Keratinocyte (primary cell): ENCODE measurements around the gene MYCBPAP. TPM values are rescaled to one million over a fixed set of nuclear protein-coding genes. Genes with fewer than 3 reads are reported as not detected.

ENCODE experiments used
- DNase-seq: peaks from one replicate; pipeline ENCODE4 v3.0.0-alpha.2; 2011; ENCODE audit warnings: low read depth, missing footprints, low spot score
- FAIRE-seq: peaks from 2 replicates; lab custom pipeline; 2011; peaks lifted over from hg19 to GRCh38; lab: Jason Lieb, UNC
- H2AFZ ChIP-seq: 2 replicates; pipeline ENCODE4 v1.6.0; 2012; ENCODE audit warnings: low read length, control low read depth, inconsistent platforms; ENCODE audit not compliant: control insufficient read depth
- H3K27ac ChIP-seq: 2 replicates; pipeline ENCODE4 v1.5.1; 2011; ENCODE audit warnings: low read length; ENCODE audit not compliant: control insufficient read depth, insufficient read depth
- H3K27me3 ChIP-seq: 3 replicates; pipeline ENCODE4 v1.6.0; 2011; ENCODE audit warnings: low read length; ENCODE audit not compliant: control insufficient read depth, insufficient read depth; ENCODE audit errors: extremely low read depth
- H3K36me3 ChIP-seq, 2 experiments: 2 replicates in 1 of 2; 3 replicates in 1 of 2; pipeline ENCODE4 v1.5.1; 2011; ENCODE audit warnings: low read length in 2 of 2, mild to moderate bottlenecking in 1 of 2; ENCODE audit not compliant: control insufficient read depth in 2 of 2, insufficient read depth in 2 of 2; ENCODE audit errors: extremely low read depth in 1 of 2
- H3K4me1 ChIP-seq: 3 replicates; pipeline ENCODE4 v1.5.1; 2011; ENCODE audit warnings: low read length; ENCODE audit not compliant: control insufficient read depth, insufficient read depth; ENCODE audit errors: extremely low read depth
- H3K4me2 ChIP-seq: 3 replicates; pipeline ENCODE4 v1.6.0; 2011; ENCODE audit warnings: low read depth, low read length; ENCODE audit not compliant: control insufficient read depth, insufficient read depth; ENCODE audit errors: extremely low read depth
- H3K4me3 ChIP-seq, 3 experiments: fragments of 200-600 bp in 1 of 3; sonication (generic) in 1 of 3; 2 replicates in 2 of 3; 3 replicates in 1 of 3; pipeline ENCODE4 v1.5.1; 2011 to 2016; ENCODE audit warnings: low read length in 3 of 3, mild to moderate bottlenecking in 3 of 3, control low read depth in 2 of 3, inconsistent platforms in 1 of 3, low read depth in 1 of 3, mixed read lengths in 1 of 3, mixed run types in 1 of 3, moderate library complexity in 1 of 3; ENCODE audit not compliant: control insufficient read depth in 2 of 3, insufficient read depth in 2 of 3; ENCODE audit errors: extremely low read depth in 1 of 3
- H3K79me2 ChIP-seq: 2 replicates; pipeline ENCODE4 v1.6.0; 2012; ENCODE audit warnings: low read length; ENCODE audit not compliant: control insufficient read depth, insufficient read depth
- H3K9ac ChIP-seq: 3 replicates; pipeline ENCODE4 v1.6.0; 2011; ENCODE audit warnings: low read length; ENCODE audit not compliant: control insufficient read depth, insufficient read depth; ENCODE audit errors: extremely low read depth
- H3K9me1 ChIP-seq: 3 replicates; pipeline ENCODE4 v1.6.0; 2011; ENCODE audit warnings: low read length; ENCODE audit not compliant: control insufficient read depth, insufficient read depth; ENCODE audit errors: extremely low read depth
- H3K9me3 ChIP-seq: 2 replicates; pipeline ENCODE4 v1.5.1; 2012; ENCODE audit warnings: low read depth, low read length; ENCODE audit not compliant: control insufficient read depth
- H4K20me1 ChIP-seq: 3 replicates; pipeline ENCODE4 v1.6.0; 2011; ENCODE audit warnings: low read length; ENCODE audit not compliant: control insufficient read depth, insufficient read depth; ENCODE audit errors: extremely low read depth
- EZH2 ChIP-seq: IDR thresholded peaks from one replicate; pipeline ENCODE4 v1.6.1; 2012; ENCODE audit warnings: inconsistent platforms, mild to moderate bottlenecking, low read length, moderate library complexity
- dilution Hi-C: fragments of 300-500 bp; cut with MboI; formaldehyde crosslinking; loops from one replicate; pipeline ENCODE4 v1.7.0; 2020; ENCODE audit warnings: low sequenced_read_pairs; ENCODE audit not compliant: extremely low pct_ligation_motif_present
- polyA plus RNA-seq, 5 experiments: library from polyadenylated mRNA; depleted of rRNA in 3 of 5; stranded (reverse) in 3 of 5; stranded (forward) in 1 of 5; unstranded in 1 of 5; fragments of >200 nt; gene quantifications; 1 replicate in 1 of 5; 2 replicates in 3 of 5; 3 replicates in 1 of 5; pipeline versions ENCODE4 v1.2.1 to v1.2.3, GENCODE V29; 2011 to 2012; ENCODE audit warnings: missing spikeins in 2 of 5, low read depth in 1 of 5, low replicate concordance in 1 of 5
- TF ChIP-seq, protein P1 (sequence below), 3 experiments: IDR thresholded peaks in 1 of 3; conservative IDR thresholded peaks in 1 of 3; optimal IDR thresholded peaks in 1 of 3; 2 replicates in 2 of 3; 3 replicates in 1 of 3; pipeline versions ENCODE3 to v1.5.1; 2011; ENCODE audit warnings: low read length in 3 of 3, mild to moderate bottlenecking in 3 of 3, moderate library complexity in 2 of 3, control low read depth in 1 of 3, inconsistent platforms in 1 of 3; ENCODE audit not compliant: insufficient read depth in 2 of 3; ENCODE audit errors: extremely low read depth in 1 of 3

Gene MYCBPAP
- polyA plus RNA-seq, 1 donor (not counting 4 experiments of a cell fraction or from before 2014, with no cell fraction given), result 9.5 TPM

- dilution Hi-C loops, result no loop called here
- DNase-seq (no peak), FAIRE-seq (no peak)
- no peaks in the 10 kb centered on the region for H3K9me1 ChIP-seq
- H3K36me3 ChIP-seq, result no peaks in the 10 kb centered on the region
- H4K20me1 ChIP-seq, result no peaks in the 10 kb centered on the region
- H2AFZ ChIP-seq, result no peak overlapping the region
- peaks cover 23% of the 10 kb centered on the region for H3K4me1 ChIP-seq
- no peak overlapping the region for H3K4me2 ChIP-seq
- no peak overlapping the region for H3K27ac ChIP-seq
- no peak for TF ChIP-seq EZH2
- TF ChIP-seq, protein P1, sequence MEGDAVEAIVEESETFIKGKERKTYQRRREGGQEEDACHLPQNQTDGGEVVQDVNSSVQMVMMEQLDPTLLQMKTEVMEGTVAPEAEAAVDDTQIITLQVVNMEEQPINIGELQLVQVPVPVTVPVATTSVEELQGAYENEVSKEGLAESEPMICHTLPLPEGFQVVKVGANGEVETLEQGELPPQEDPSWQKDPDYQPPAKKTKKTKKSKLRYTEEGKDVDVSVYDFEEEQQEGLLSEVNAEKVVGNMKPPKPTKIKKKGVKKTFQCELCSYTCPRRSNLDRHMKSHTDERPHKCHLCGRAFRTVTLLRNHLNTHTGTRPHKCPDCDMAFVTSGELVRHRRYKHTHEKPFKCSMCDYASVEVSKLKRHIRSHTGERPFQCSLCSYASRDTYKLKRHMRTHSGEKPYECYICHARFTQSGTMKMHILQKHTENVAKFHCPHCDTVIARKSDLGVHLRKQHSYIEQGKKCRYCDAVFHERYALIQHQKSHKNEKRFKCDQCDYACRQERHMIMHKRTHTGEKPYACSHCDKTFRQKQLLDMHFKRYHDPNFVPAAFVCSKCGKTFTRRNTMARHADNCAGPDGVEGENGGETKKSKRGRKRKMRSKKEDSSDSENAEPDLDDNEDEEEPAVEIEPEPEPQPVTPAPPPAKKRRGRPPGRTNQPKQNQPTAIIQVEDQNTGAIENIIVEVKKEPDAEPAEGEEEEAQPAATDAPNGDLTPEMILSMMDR (optimal IDR thresholded peaks at IDR 0.05 in 1 of 3, IDR thresholded peaks at IDR 0.05 in 1 of 3, conservative IDR thresholded peaks at IDR 0.05 in 1 of 3; ENCODE audit: extremely low read depth in 1 of 3, insufficient read depth in 2 of 3, low read length in 3 of 3), result no peak
- no peaks in the 10 kb centered on the region for H3K79me2 ChIP-seq
- H3K4me3 ChIP-seq, result no peak overlapping the region
- H3K27me3 ChIP-seq, result no peaks in the 10 kb centered on the region
- H3K9ac ChIP-seq, result no peak overlapping the region
- no peaks in the 10 kb centered on the region for H3K9me3 ChIP-seq
These were observed 8.5 kb upstream of the MYCBPAP start for GRCh38 chr17:50499721-50500120.

DNA sequence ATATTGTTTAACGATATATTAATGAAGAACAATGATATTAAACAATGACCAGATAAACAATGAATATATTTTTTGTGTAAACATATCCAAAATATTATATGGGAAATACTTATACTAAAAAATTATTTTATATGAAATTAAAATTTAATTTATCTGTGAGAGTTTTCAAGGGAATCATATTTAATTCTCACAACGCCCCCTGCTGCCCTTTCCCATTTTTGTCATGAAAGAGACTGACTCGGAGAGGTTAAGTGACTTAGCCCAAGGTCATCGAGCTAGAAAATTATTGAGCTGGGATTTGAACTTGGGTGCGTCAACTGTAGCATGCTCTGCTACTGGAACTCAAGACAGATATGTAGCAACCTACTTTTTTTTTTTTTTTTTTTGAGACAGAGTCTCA lies 7.2 kb upstream of the MYCBPAP start:
- Histone ChIP-seq H3K9me3 (no peaks in the 10 kb centered on the region), H3K9ac (no peak overlapping the region), H3K4me1 (peaks cover 33% of the 10 kb centered on the region), H3K27me3 (no peaks in the 10 kb centered on the region), H3K27ac (no peak overlapping the region), H4K20me1 (no peaks in the 10 kb centered on the region), H3K9me1 (no peaks in the 10 kb centered on the region), H2AFZ (no peak overlapping the region), H3K79me2 (no peaks in the 10 kb centered on the region), H3K4me2 (no peak overlapping the region), H3K36me3 (no peaks in the 10 kb centered on the region), H3K4me3 (no peak overlapping the region)
- DNase-seq (no peak), FAIRE-seq (no peak)
- TF ChIP-seq, protein P1 (optimal IDR thresholded peaks at IDR 0.05 in 1 of 3, IDR thresholded peaks at IDR 0.05 in 1 of 3, conservative IDR thresholded peaks at IDR 0.05 in 1 of 3; ENCODE audit: extremely low read depth in 1 of 3, insufficient read depth in 2 of 3, low read length in 3 of 3), result peak in 2 of 3 experiments; percentile 25 to 39
- no peak for TF ChIP-seq EZH2
- dilution Hi-C loops, result no loop called here
